SK-N-MC (cell line): Measurements from ENCODE around the gene DHX30.

Experiments
- DNase-seq: peaks from one replicate; pipeline ENCODE4 v3.0.0-alpha.2; 2011; ENCODE audit warnings: low read depth, low spot score
- H3K27ac ChIP-seq: fragments of 200-600 bp; sonication (generic); 2 replicates; pipeline ENCODE4 v1.5.1; 2016; ENCODE audit warnings: mixed run types
- H3K36me3 ChIP-seq: fragments of 200-600 bp; sonication (generic); 2 replicates; pipeline ENCODE4 v1.6.1; 2017; ENCODE audit warnings: antibody characterized with exemption, low read length, mixed read lengths; ENCODE audit not compliant: insufficient read depth
- H3K4me3 ChIP-seq: fragments of 200-600 bp; sonication (generic); 2 replicates; pipeline ENCODE4 v1.5.1; 2016
- H3K9ac ChIP-seq: fragments of 200-600 bp; sonication (generic); 2 replicates; pipeline ENCODE4 v1.8.0; 2017; ENCODE audit warnings: mixed run types, mixed read lengths; ENCODE audit not compliant: insufficient read length
- H3K9me3 ChIP-seq: fragments of 200-600 bp; sonication (generic); 2 replicates; pipeline ENCODE4 v1.6.1; 2017; ENCODE audit warnings: low read depth, mild to moderate bottlenecking, antibody characterized with exemption, low read length, moderate library complexity, mixed read lengths
- EZH2 ChIP-seq: fragments of 200-600 bp; sonication (generic); IDR thresholded peaks from one replicate; pipeline ENCODE4 v1.6.1; 2017; ENCODE audit warnings: antibody characterized with exemption
- FOXP2 ChIP-seq: optimal IDR thresholded peaks from 2 replicates; pipeline ENCODE3; 2011; ENCODE audit warnings: mild to moderate bottlenecking, moderate library complexity; ENCODE audit not compliant: insufficient read depth; ENCODE audit errors: extremely low read length, control extremely low read depth
- POLR2AphosphoS5 ChIP-seq: IDR thresholded peaks from 2 replicates; pipeline ENCODE4 v1.6.1; 2012; ENCODE audit warnings: mild to moderate bottlenecking, low read depth, low read length, borderline replicate concordance

Gene DHX30

GRCh38 chr3:47849186-47849698, 46.3 kb downstream of the DHX30 start:
- H3K27ac ChIP-seq, result no peak overlapping the region
- H3K4me3 ChIP-seq, result no peak overlapping the region
- peaks cover 37% of the 10 kb centered on the region; the same call in 1 of the 2 replicates for H3K36me3 ChIP-seq

GRCh38 chr3:47849699-47850563, 47.0 kb downstream of the DHX30 start:
- H3K9ac ChIP-seq, result no peak overlapping the region
- H3K4me3 ChIP-seq, result no peak overlapping the region
- H3K36me3 ChIP-seq, result peaks cover 32% of the 10 kb centered on the region; the same call in 1 of the 2 replicates
- no peak for DNase-seq
- no peak overlapping the region for H3K27ac ChIP-seq
- no peak for TF ChIP-seq EZH2
- TF ChIP-seq POLR2AphosphoS5, result no peak; the same call in 1 of the 2 replicates
- TF ChIP-seq FOXP2, result no peak
- H3K9me3 ChIP-seq, result no peaks in the 10 kb centered on the region

More at GRCh38 chr3:47849186-47849698, 46.3 kb downstream of the DHX30 start:
- Histone ChIP-seq H3K9ac (no peak overlapping the region), H3K9me3 (no peaks in the 10 kb centered on the region)
- no peak for DNase-seq
- TF ChIP-seq POLR2AphosphoS5 (no peak), EZH2 (no peak), FOXP2 (no peak)

DNA sequence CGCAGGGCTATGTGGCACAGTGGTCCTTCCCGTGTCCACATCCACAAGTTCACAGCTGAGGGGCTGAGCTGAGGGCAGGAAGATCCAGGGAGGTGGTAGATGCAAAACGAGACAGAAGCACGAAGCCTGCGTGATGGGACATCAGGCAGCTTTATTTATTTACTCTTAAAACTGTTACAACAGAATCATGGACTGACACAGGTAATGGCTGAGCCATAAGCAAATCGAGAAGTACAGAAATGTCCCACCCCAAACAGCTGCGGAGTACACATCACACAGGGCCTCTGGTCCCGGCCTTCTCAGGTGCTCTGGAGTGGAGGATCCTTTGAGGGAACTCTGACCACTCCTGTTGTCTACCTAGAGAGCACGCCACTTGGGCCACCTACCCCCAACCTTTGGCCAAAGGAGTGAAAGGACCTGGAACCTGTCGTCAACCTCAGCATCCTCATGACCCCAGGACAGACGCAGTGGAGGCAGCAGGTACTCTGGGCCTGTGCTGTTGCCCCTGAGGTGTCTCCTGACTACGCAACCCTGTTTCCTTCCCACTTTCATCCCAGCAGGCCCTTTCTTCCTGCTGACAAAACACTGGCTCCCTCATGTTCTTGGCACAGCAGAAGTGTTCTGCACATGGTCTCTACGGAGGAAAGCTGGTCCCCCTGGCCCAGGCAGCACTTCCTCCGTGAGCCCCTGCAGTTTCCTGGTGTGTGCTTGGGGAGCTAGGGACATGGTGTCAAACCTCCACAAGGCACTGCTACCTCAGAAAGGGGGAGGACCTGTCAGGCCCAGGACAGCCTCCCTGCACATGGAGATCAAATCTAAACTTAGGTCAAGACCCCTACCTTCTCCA, 47.8 kb downstream of the DHX30 start:
- H3K9ac ChIP-seq, result no peak overlapping the region
- no peak for TF ChIP-seq EZH2
- H3K4me3 ChIP-seq, result no peak overlapping the region
- H3K36me3 ChIP-seq, result peaks cover 33% of the 10 kb centered on the region; the same call in 1 of the 2 replicates
- no peaks in the 10 kb centered on the region for H3K9me3 ChIP-seq
- no peak for DNase-seq
- H3K27ac ChIP-seq, result 0 out of 2 replicates have a peak overlapping the region, but pooled peaks have one; percentile 25

- no peak for DNase-seq
- Histone ChIP-seq H3K4me3 (no peak overlapping the region), H3K9me3 (no peaks in the 10 kb centered on the region), H3K27ac (peak overlapping the region; percentile 54; the same call in 1 of the 2 replicates), H3K9ac (no peak overlapping the region), H3K36me3 (peaks cover 21% of the 10 kb centered on the region; the same call in 1 of the 2 replicates)
- TF ChIP-seq POLR2AphosphoS5 (no peak), EZH2 (no peak), FOXP2 (no peak)
These were observed 49.1 kb downstream of the DHX30 start for GRCh38 chr3:47851888-47852603.

DNA sequence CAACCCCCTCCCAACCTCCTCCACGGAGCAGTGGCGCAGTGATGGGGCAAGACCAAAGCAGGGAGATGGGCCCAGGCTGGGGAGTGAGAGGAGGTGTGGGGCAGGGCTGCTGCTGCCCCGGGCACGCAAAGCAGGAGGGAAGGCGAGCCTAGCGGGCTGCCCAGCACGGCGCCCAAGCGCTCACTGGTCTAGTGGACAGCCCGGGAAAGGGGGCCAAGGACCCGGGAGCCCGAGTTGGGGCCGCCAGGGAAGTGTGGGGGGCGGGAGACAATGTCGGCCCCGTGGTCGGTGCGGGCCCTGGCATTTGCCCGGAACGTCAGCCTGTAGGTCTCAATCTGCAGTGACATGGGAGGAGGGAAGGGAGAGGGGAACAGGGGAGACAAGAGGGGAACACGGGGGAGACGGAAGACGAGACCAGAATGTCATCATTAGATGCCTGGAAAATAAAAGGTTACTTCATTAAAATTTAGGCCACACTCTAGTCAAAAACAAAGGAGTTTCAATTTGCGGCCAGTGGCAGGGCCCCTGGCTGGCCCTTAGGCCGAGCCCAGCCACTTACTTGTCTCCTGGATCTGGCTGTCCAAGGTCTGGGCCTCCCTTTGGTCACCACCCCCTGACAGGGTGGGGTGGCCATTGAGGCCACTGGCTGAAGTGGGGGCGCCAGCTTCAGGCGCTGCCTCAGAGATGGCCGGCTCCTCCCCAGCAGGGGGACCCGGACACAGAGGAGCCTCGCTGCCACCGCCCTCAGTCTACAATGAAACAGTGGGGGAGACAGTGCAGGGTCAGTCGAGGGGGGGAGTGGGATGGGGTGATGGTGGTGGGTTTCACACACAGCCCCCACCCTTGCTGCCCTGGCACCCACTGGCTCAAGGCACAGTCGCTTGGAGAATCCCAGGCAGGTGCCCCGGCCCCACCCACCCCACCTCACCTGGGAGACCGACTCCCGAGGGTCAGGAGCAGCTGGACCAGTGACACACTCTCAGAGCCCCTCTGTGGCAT, 50.0 kb downstream of the DHX30 start:
- Histone ChIP-seq H3K9ac (no peak overlapping the region), H3K27ac (no peak overlapping the region), H3K36me3 (peaks cover 13% of the 10 kb centered on the region; the same call in 1 of the 2 replicates), H3K9me3 (no peaks in the 10 kb centered on the region), H3K4me3 (no peak overlapping the region)
- no peak for DNase-seq
- no peak for TF ChIP-seq EZH2
- no peak; the same call in 1 of the 2 replicates for TF ChIP-seq POLR2AphosphoS5
- TF ChIP-seq FOXP2, result no peak

DNA sequence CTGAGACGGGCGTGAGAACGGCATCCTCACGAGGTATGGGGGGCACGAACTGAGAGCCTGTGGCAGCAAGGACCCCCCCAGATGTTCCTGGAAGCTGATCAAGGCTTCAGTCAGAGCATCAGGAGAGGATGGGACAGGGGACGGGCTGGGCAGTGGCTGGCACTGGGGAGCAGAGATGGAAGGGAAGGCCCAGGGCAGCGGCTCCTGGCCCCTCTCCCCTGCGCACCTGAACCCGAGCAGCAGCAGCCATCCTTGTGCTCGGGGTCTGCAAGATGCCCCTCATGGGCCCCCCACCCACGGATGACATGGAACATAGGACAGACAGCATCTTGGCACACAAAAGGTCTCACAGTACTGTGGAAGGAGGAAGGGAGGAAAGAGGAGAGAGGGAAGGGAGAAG, 51.3 kb downstream of the DHX30 start:
- no peaks in the 10 kb centered on the region for H3K9me3 ChIP-seq
- peaks cover 9% of the 10 kb centered on the region; the same call in 1 of the 2 replicates for H3K36me3 ChIP-seq
- H3K27ac ChIP-seq, result no peak overlapping the region
- TF ChIP-seq FOXP2, result no peak
- no peak for TF ChIP-seq EZH2
- no peak for TF ChIP-seq POLR2AphosphoS5
- H3K9ac ChIP-seq, result no peak overlapping the region
- H3K4me3 ChIP-seq, result no peak overlapping the region
- DNase-seq, result no peak

- no peak for TF ChIP-seq POLR2AphosphoS5
- no peak for DNase-seq
- Histone ChIP-seq H3K9ac (no peak overlapping the region), H3K27ac (no peak overlapping the region), H3K9me3 (no peaks in the 10 kb centered on the region), H3K36me3 (peaks cover 4% of the 10 kb centered on the region; the same call in 1 of the 2 replicates), H3K4me3 (no peak overlapping the region)
These were observed 52.0 kb downstream of the DHX30 start for GRCh38 chr3:47854720-47855455.
